Fibroblast of lung (primary cell): ENCODE measurements around the gene LYSMD2. TPM values are rescaled to one million over a fixed set of nuclear protein-coding genes. Genes with fewer than 3 reads are reported as not detected.

Experiments used
- DNase-seq, 2 donors: peaks; one replicate each; pipeline versions ENCODE4 v3.0.0 to v3.0.0-alpha.2; 2010; ENCODE audit warnings: low read depth in 2 of 2
- H2AFZ ChIP-seq: 2 replicates; pipeline ENCODE4 v1.5.1; 2012; ENCODE audit warnings: low read length, control low read depth, inconsistent platforms
- H3K27ac ChIP-seq: 2 replicates; pipeline ENCODE4 v1.5.1; 2011; ENCODE audit warnings: low read length, control low read depth; ENCODE audit not compliant: insufficient read depth
- H3K27me3 ChIP-seq: 2 replicates; pipeline ENCODE4 v1.5.1; 2011; ENCODE audit warnings: mild to moderate bottlenecking, low read length; ENCODE audit not compliant: control insufficient read depth, insufficient read depth
- H3K36me3 ChIP-seq: 2 replicates; pipeline ENCODE4 v1.5.1; 2011; ENCODE audit warnings: low read length; ENCODE audit not compliant: control insufficient read depth, insufficient read depth
- H3K4me1 ChIP-seq: 2 replicates; pipeline ENCODE4 v1.5.1; 2011; ENCODE audit warnings: low read length; ENCODE audit not compliant: control insufficient read depth, insufficient read depth; ENCODE audit errors: extremely low read depth
- H3K4me2 ChIP-seq: 2 replicates; pipeline ENCODE4 v1.5.1; 2011; ENCODE audit warnings: low read length, control low read depth; ENCODE audit not compliant: insufficient read depth; ENCODE audit errors: extremely low read depth
- H3K4me3 ChIP-seq, 4 experiments: fragments of 200-600 bp in 1 of 4; sonication (generic) in 1 of 4; replicated peaks in 1 of 4; 2 replicates each; pipeline ENCODE4 v1.5.1; 2011 to 2016; ENCODE audit warnings: low read length in 4 of 4, low read depth in 3 of 4, mild to moderate bottlenecking in 3 of 4, control low read depth in 2 of 4, inconsistent platforms in 1 of 4, mixed read lengths in 1 of 4; ENCODE audit not compliant: insufficient read depth in 1 of 4; ENCODE audit errors: control extremely low read depth in 1 of 4
- H3K79me2 ChIP-seq: 2 replicates; pipeline ENCODE4 v1.5.1; 2012; ENCODE audit warnings: mild to moderate bottlenecking, low read length, inconsistent platforms; ENCODE audit not compliant: control insufficient read depth, insufficient read depth
- H3K9ac ChIP-seq: 2 replicates; pipeline ENCODE4 v1.5.1; 2011; ENCODE audit warnings: mild to moderate bottlenecking, low read length, control low read depth; ENCODE audit not compliant: insufficient read depth
- H3K9me3 ChIP-seq: 2 replicates; pipeline ENCODE4 v1.5.1; 2012; ENCODE audit warnings: low read depth, low read length; ENCODE audit not compliant: control insufficient read depth, insufficient read depth
- H4K20me1 ChIP-seq: 2 replicates; pipeline ENCODE4 v1.5.1; 2011; ENCODE audit warnings: low read length; ENCODE audit not compliant: control insufficient read depth, insufficient read depth; ENCODE audit errors: extremely low read depth
- CTCF ChIP-seq, 2 donors: IDR thresholded peaks in 1 of 2; conservative IDR thresholded peaks in 1 of 2; 1 replicate in 1 of 2; 2 replicates in 1 of 2; pipeline ENCODE4 v1.5.1; 2011 to 2012; ENCODE audit warnings: low read length in 2 of 2, control low read depth in 1 of 2, inconsistent platforms in 1 of 2, low read depth in 1 of 2, mild to moderate bottlenecking in 1 of 2
- EZH2 ChIP-seq: IDR thresholded peaks from 2 replicates; pipeline ENCODE4 v1.5.1; 2012; ENCODE audit warnings: low read length, control low read depth, mild to moderate bottlenecking; ENCODE audit errors: missing control alignments
- polyA plus RNA-seq, 2 donors: library from polyadenylated mRNA; depleted of rRNA in 1 of 2; stranded (reverse) in 1 of 2; unstranded in 1 of 2; fragments of >200 nt; gene quantifications; 2 replicates each; pipeline ENCODE4 v1.2.1, GENCODE V29; 2011 to 2012; ENCODE audit warnings: missing spikeins in 1 of 2
- total RNA-seq: library from RNA; depleted of rRNA; stranded (reverse); fragments of >200 nt; gene quantifications from 2 replicates; pipeline ENCODE4 v1.2.1, GENCODE V29; 2014

Gene LYSMD2
- total and polyA plus RNA-seq, 2 donors (not counting 1 experiment from before 2014, with no cell fraction given): 7.8 to 10.1 TPM

- Histone ChIP-seq H3K79me2 (no peaks in the 10 kb centered on the region), H3K4me1 (peaks cover 5% of the 10 kb centered on the region), H3K27me3 (no peaks in the 10 kb centered on the region), H3K27ac (no peak overlapping the region), H3K36me3 (no peaks in the 10 kb centered on the region), H2AFZ (no peak overlapping the region), H3K9ac (no peak overlapping the region), H3K9me3 (no peaks in the 10 kb centered on the region), H3K4me2 (no peak overlapping the region), H3K4me3 (no peak overlapping the region), H4K20me1 (no peaks in the 10 kb centered on the region)
- no peak for DNase-seq
- TF ChIP-seq EZH2: no peak
- TF ChIP-seq CTCF (conservative IDR thresholded peaks at IDR 0.05 in 1 of 2, IDR thresholded peaks at IDR 0.05 in 1 of 2; ENCODE audit: low read depth in 1 of 2, low read length in 2 of 2): no peak
Observed at GRCh38 chr15:51735228-51736010, 2.0 kb downstream of the LYSMD2 start.

- Histone ChIP-seq H2AFZ (no peak overlapping the region), H3K36me3 (no peaks in the 10 kb centered on the region), H3K27me3 (no peaks in the 10 kb centered on the region), H3K4me1 (peaks cover 3% of the 10 kb centered on the region), H3K4me3 (no peak overlapping the region), H3K9ac (no peak overlapping the region), H3K9me3 (no peaks in the 10 kb centered on the region), H3K27ac (no peak overlapping the region), H3K79me2 (no peaks in the 10 kb centered on the region), H4K20me1 (no peaks in the 10 kb centered on the region), H3K4me2 (no peak overlapping the region)
- DNase-seq: no peak
- TF ChIP-seq CTCF (conservative IDR thresholded peaks at IDR 0.05 in 1 of 2, IDR thresholded peaks at IDR 0.05 in 1 of 2; ENCODE audit: low read depth in 1 of 2, low read length in 2 of 2) (no peak), EZH2 (no peak)
Observed at GRCh38 chr15:51732646-51733045, 4.8 kb downstream of the LYSMD2 start.

GRCh38 chr15:51731549-51732267 lies 5.7 kb downstream of the LYSMD2 start:
- Histone ChIP-seq H3K79me2 (no peaks in the 10 kb centered on the region), H2AFZ (peak overlapping the region; percentile 3), H3K36me3 (no peaks in the 10 kb centered on the region), H3K4me1 (peaks cover 12% of the 10 kb centered on the region), H3K27me3 (no peaks in the 10 kb centered on the region), H3K9ac (no peak overlapping the region), H3K4me2 (peak overlapping the region; percentile 93), H3K9me3 (no peaks in the 10 kb centered on the region), H3K27ac (peak overlapping the region; percentile 37), H4K20me1 (no peaks in the 10 kb centered on the region), H3K4me3 (peak overlapping the region; percentile 5 to 28 (median 16))
- DNase-seq: peak; percentile 50 to 78
- no peak for TF ChIP-seq CTCF (conservative IDR thresholded peaks at IDR 0.05 in 1 of 2, IDR thresholded peaks at IDR 0.05 in 1 of 2; ENCODE audit: low read depth in 1 of 2, low read length in 2 of 2)
- TF ChIP-seq EZH2: no peak
